Suprapubic skin (tissue), 4 donors: Measurements from ENCODE around the gene MFSD11. TPM values are rescaled to one million over a fixed set of nuclear protein-coding genes. Genes with fewer than 3 reads are reported as not detected.
"Not testable (repeated sequence)": the region's sequence is repeated elsewhere in the genome, so short reads cannot be mapped to it uniquely, and the experiment has no call there.

Experiments
- DNase-seq, 2 donors: peaks; one replicate each; pipeline ENCODE4 v3.0.0-alpha.2; 2019; ENCODE audit warnings: low spot score in 2 of 2
- H3K27ac ChIP-seq: fragments of 200-600 bp; sonication (generic); one replicate; pipeline ENCODE4 v1.5.1; 2019
- H3K27me3 ChIP-seq: fragments of 200-600 bp; sonication (generic); one replicate; pipeline ENCODE4 v1.5.1; 2019
- H3K36me3 ChIP-seq: fragments of 200-600 bp; sonication (generic); one replicate; pipeline ENCODE4 v1.5.1; 2019
- H3K4me1 ChIP-seq: fragments of 200-600 bp; sonication (generic); one replicate; pipeline ENCODE4 v1.5.1; 2019
- H3K4me3 ChIP-seq: fragments of 200-600 bp; sonication (generic); one replicate; pipeline ENCODE4 v1.5.1; 2019; ENCODE audit warnings: mild to moderate bottlenecking
- H3K9me3 ChIP-seq: fragments of 200-600 bp; sonication (generic); one replicate; pipeline ENCODE4 v1.5.1; 2019
- EP300 ChIP-seq: sonication (generic); formaldehyde crosslinking; IDR thresholded peaks from one replicate; pipeline ENCODE4 v1.6.1; 2017; ENCODE audit warnings: antibody characterized with exemption
- POLR2A ChIP-seq, 2 donors: fragments of 450-650 bp; IDR thresholded peaks; one replicate each; pipeline ENCODE4 v1.6.1; 2017; ENCODE audit warnings: antibody characterized with exemption in 2 of 2, mild to moderate bottlenecking in 2 of 2, moderate library complexity in 2 of 2
- POLR2AphosphoS5 ChIP-seq, 3 donors: sonication (generic); formaldehyde crosslinking; IDR thresholded peaks; one replicate each; pipeline ENCODE4 v1.6.1; 2017; ENCODE audit warnings: antibody characterized with exemption in 3 of 3
- whole genome bisulfite sequencing: methylation state at CpG from one replicate; pipeline ENCODE4 v1.1.5; 2018; 5-methylcytosine and 5-hydroxymethylcytosine counted together
- total RNA-seq, 4 donors: library from RNA; depleted of rRNA; stranded (reverse); fragments of >200 nt; gene quantifications; one replicate each; pipeline ENCODE4 v1.1.0, GENCODE V29; 2016
- TF ChIP-seq, protein P1 (sequence below), 2 donors: fragments of 200-600 bp in 1 of 2; fragments of 450-650 bp in 1 of 2; sonication (generic) in 1 of 2; IDR thresholded peaks; one replicate each; pipeline ENCODE4 v1.5.1; 2016 to 2019; ENCODE audit warnings: antibody characterized with exemption in 2 of 2, mild to moderate bottlenecking in 1 of 2, moderate library complexity in 1 of 2

MFSD11 gene
- total RNA-seq, 4 donors from 2014 or later: 31.5 to 78.8 (median 37.2) TPM

DNA sequence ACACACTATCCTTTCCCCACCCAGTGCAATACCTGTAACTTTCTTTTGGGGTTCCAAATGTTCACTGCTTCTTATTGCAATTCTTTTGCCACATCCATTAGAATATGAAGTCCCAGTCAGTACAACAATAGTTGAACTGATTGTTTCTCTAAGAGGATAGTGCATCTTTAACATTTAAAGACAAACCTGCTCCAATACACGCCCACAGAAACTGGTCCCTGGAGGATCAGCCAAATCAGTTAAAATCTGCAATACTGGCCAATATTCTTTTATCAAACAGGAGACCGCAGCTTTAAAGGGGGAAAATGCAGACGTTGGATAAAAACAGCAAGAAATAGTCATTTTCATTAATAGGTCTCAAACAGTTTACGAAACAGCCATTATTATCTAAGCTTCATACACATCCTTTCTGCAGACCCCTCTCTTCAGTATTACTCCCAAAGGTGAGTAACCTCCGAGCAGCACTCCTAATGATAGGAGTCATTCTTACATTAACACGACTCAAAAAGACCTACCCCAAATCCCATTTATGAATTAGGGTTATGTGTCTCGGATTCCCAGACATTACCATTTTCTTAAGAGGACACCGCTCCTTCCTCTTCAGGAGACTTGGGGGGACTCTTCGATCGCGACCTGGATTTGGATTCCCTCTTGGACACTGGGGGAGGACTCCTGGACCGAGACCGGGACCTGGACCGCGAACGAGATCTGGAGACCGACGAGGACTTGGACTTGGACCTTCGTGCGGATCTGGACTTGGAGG lies 2.2 kb upstream of the MFSD11 start:
- Histone ChIP-seq H3K36me3 (peaks cover 40% of the 10 kb centered on the region), H3K4me1 (peaks cover 71% of the 10 kb centered on the region), H3K4me3 (peak overlapping the region; percentile 82), H3K27me3 (no peaks in the 10 kb centered on the region), H3K9me3 (no peaks in the 10 kb centered on the region), H3K27ac (peak overlapping the region; percentile 98)
- no peak for DNase-seq
- 2% methylated on average over 20 of the region's 20 CpGs for WGBS
- TF ChIP-seq POLR2A (IDR thresholded peaks at IDR 0.05): no peak
- no peak for TF ChIP-seq POLR2AphosphoS5 (IDR thresholded peaks at IDR 0.05)
- TF ChIP-seq, protein P1, sequence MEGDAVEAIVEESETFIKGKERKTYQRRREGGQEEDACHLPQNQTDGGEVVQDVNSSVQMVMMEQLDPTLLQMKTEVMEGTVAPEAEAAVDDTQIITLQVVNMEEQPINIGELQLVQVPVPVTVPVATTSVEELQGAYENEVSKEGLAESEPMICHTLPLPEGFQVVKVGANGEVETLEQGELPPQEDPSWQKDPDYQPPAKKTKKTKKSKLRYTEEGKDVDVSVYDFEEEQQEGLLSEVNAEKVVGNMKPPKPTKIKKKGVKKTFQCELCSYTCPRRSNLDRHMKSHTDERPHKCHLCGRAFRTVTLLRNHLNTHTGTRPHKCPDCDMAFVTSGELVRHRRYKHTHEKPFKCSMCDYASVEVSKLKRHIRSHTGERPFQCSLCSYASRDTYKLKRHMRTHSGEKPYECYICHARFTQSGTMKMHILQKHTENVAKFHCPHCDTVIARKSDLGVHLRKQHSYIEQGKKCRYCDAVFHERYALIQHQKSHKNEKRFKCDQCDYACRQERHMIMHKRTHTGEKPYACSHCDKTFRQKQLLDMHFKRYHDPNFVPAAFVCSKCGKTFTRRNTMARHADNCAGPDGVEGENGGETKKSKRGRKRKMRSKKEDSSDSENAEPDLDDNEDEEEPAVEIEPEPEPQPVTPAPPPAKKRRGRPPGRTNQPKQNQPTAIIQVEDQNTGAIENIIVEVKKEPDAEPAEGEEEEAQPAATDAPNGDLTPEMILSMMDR (IDR thresholded peaks at IDR 0.05): no peak
- TF ChIP-seq EP300: no peak

DNA sequence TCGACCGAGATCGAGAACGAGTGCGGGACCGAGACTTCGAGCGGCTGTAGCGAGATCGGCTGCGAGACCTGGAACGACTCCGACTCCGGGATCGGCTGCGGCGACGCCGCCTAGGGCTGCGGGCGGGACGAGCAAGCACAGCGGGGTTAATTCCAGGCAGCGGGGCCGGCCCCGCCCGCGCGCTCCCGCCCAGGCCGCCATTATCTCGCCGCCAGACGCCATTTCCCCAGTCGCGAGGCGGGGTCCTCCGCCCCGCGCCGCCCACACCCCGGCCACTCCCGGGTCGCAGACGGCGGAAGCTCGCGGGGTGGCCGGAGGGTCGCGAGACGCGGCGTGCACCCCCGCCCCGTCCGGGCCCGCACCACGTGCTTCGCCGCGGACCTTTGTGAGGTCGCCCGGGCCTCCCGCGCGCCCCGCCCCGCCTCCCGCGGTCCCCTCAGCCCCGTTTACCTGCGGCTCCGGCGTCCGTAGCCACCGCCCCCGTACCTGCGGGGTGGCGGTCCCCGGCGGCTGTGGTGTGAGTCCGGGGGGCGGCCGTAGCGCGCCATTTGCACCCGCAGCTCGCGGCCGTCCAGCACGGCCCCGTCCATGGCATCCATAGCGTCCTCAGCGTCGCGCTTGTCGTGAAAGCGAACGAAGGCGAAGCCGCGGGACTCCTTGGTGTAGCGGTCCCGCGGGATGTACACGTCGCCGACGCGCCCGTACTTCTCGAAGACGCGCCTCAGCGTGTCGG lies 1.4 kb upstream of the MFSD11 start:
- Histone ChIP-seq H3K36me3 (peaks cover 37% of the 10 kb centered on the region), H3K4me1 (peaks cover 64% of the 10 kb centered on the region), H3K27me3 (no peaks in the 10 kb centered on the region), H3K4me3 (peak overlapping the region; percentile 82), H3K27ac (peak overlapping the region; percentile 98), H3K9me3 (no peaks in the 10 kb centered on the region)
- WGBS: 0% methylated on average over 16 of the region's 117 CpGs
- TF ChIP-seq POLR2AphosphoS5 (IDR thresholded peaks at IDR 0.05): peak in 2 of 3 donors; percentile 30 to 46
- peak in 1 of 2 donors; percentile 45 for TF ChIP-seq POLR2A (IDR thresholded peaks at IDR 0.05)
- TF ChIP-seq EP300: no peak
- TF ChIP-seq, protein P1 (IDR thresholded peaks at IDR 0.05): peak in 1 of 2 donors; percentile 17
- DNase-seq: peak; percentile 85 to 91

DNA sequence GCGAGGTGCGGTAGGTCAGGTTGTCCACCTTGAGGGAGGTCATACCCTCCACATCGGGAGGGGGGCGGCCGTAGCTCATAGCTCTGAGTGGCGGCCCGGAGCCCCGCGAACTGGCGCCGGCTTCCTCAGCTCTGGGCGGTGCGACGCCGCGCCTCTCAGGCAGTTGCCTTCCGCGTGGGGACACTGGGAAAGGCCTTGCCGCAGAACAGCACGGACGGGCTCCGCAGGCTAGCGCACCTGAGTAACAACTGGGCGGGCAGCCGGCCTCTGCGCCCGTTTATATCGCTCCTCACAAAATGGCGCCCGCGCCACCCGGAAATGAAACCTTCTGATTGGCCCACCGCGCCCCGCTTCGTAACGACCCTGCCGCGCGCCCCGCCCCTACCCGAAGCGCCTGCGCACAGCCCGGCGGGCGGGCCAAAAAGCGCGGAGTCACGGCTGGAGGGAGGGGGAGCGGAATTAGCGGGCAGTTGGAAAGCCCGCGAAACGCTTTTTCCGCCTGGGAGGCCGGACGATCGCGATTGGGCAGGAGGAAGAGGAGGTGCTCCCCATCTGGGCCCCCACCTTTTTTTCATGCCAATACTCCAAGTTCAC lies 740 bp upstream of the MFSD11 start, which contains the start of gene SRSF2:
Gene SRSF2 (minus strand): TSS at position 250 of the 594 bp plus-strand sequence. CDS start 171 bp downstream, at position 79.
- TF ChIP-seq EP300 (no peak), POLR2A (IDR thresholded peaks at IDR 0.05) (peak; percentile 99 to 100), POLR2AphosphoS5 (IDR thresholded peaks at IDR 0.05) (peak; percentile 98 to 100 (median 100))
- TF ChIP-seq, protein P1 (IDR thresholded peaks at IDR 0.05): no peak
- no peaks in the 10 kb centered on the region for H3K27me3 ChIP-seq
- DNase-seq: peak; percentile 99
- H3K9me3 ChIP-seq: no peaks in the 10 kb centered on the region
- H3K4me3 ChIP-seq: peak within 1 kb of the TSS; percentile 82
- H3K27ac ChIP-seq: peak within 1 kb of the TSS; percentile 98
- H3K36me3 ChIP-seq: peaks cover 39% of the 10 kb centered on the region
- H3K4me1 ChIP-seq: peaks cover 58% of the 10 kb centered on the region
- 0% methylated on average over 4 of the region's 60 CpGs for WGBS

DNA sequence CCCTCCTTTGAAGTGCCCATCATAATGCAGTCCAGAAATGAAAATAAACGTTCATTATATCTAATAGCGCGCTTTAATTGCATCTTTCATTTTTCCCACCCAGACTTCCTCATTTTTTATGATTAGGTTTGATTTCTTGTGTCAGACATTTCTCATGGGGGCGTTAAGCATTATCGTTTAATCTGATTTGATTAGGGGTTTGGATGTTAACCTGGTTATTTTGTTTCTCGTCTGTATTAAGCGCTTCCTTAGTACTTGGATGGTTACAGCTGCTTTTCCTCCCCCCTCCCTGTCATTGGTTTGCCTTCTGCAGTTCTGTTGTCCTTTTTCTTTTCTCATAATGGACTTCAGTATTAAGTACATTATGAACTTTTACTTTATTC lies 540 bp downstream of the MFSD11 start:
- TF ChIP-seq, protein P1 (IDR thresholded peaks at IDR 0.05): no peak
- TF ChIP-seq POLR2AphosphoS5 (IDR thresholded peaks at IDR 0.05) (no peak), POLR2A (IDR thresholded peaks at IDR 0.05) (no peak), EP300 (no peak)
- H3K36me3 ChIP-seq: peaks cover 40% of the 10 kb centered on the region
- no peaks in the 10 kb centered on the region for H3K9me3 ChIP-seq
- WGBS: 1% methylated on average over 7 of the region's 7 CpGs
- no peaks in the 10 kb centered on the region for H3K27me3 ChIP-seq
- peak overlapping the region; percentile 82 for H3K4me3 ChIP-seq
- H3K27ac ChIP-seq: peak overlapping the region; percentile 98
- peaks cover 45% of the 10 kb centered on the region for H3K4me1 ChIP-seq
- DNase-seq: no peak

DNA sequence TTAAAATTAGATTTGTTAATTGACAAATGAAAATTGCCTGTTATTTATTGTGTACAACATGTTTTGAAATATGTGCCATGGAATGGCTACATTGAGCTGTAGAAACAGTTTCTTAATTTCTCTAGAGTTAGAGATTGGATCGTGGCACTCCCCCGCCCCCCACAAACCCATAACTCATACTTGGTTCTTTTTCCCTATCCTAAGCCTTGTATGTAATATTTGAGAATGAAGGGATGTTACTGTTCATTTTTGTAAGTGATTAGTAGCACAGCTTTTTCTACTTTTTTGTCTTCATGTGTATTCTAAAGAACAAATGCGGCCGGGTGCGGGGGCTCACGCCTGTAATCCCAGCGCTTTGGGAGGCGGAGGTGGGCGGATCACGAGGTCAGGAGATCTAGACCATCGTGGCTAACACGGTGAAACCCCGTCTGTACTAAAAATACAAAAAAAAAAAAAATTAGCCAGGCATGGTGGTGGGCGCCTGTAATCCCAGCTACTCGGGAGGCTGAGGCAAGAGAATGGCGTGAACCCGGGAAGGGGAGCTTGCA lies 1.7 kb downstream of the MFSD11 start:
- H3K27ac ChIP-seq, H3K9me3 ChIP-seq, H3K4me3 ChIP-seq, H3K27me3 ChIP-seq, DNase-seq: not testable (repeated sequence)
- Histone ChIP-seq H3K4me1 (peaks cover 33% of the 10 kb centered on the region), H3K36me3 (peaks cover 40% of the 10 kb centered on the region)
- WGBS: 91% methylated on average over 17 of the region's 17 CpGs
